HEK293 (cell line): ENCODE results near the gene LRBA.

Experiments
- BCL11A ChIP-seq: fragments of 450-650 bp; formaldehyde crosslinking; IDR thresholded peaks from 2 replicates; pipeline ENCODE4 v1.5.1; 2016; ENCODE audit warnings: low read depth, missing biosample characterization, missing genetic modification characterization
- CTCF ChIP-seq: fragments of 450-650 bp; formaldehyde crosslinking; IDR thresholded peaks from 2 replicates; pipeline ENCODE4 v1.5.1; 2016; ENCODE audit warnings: missing biosample characterization, missing genetic modification characterization
- ZNF416 ChIP-seq: fragments of 450-650 bp; formaldehyde crosslinking; IDR thresholded peaks from 2 replicates; pipeline ENCODE4 v1.5.1; 2016; ENCODE audit warnings: missing biosample characterization, missing genetic modification characterization
- ZNF664 ChIP-seq: fragments of 450-650 bp; formaldehyde crosslinking; IDR thresholded peaks from 2 replicates; pipeline ENCODE4 v1.5.1; 2016; ENCODE audit warnings: missing biosample characterization, missing genetic modification characterization

DNA sequence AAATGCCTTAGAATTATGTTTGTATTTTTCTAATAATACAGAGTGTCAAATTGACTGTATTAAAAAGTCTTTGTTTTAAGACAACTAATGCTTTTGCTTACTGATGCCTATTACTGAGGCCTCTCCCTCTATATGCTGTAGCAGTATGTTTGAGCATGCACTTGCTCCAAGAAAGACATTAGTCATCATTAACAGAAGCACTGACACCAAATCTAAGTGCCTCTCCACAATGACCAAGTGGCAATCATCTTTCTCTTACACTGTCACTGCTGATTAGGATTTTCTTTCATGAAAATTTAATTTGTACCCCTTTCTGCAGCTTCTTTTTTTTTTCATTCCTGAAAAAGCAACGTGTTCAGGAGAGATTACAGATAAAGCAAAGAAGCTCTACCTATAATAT is 444.2 kb downstream of the LRBA start:
- TF ChIP-seq CTCF (tag by site-specific recombination) (no peak), BCL11A (tag by site-specific recombination) (no peak), ZNF664 (tag by site-specific recombination) (no peak), ZNF416 (tag by site-specific recombination) (no peak)
